Liver (tissue), 9 donors: ENCODE data around the gene DNAJC27. TPM values are rescaled to one million over a fixed set of nuclear protein-coding genes. Genes with fewer than 3 reads are reported as not detected.

Source experiments
- DNase-seq: peaks from one replicate; pipeline ENCODE4 v3.0.0-alpha.2; 2017; ENCODE audit warnings: low spot score
- H3K27ac ChIP-seq, 2 donors: one replicate each; pipeline ENCODE4 v1.7.0; 2013; ENCODE audit warnings: inconsistent platforms in 2 of 2, low read length in 2 of 2, control low read depth in 1 of 2, low read depth in 1 of 2, mild to moderate bottlenecking in 1 of 2
- H3K27me3 ChIP-seq, 4 donors: one replicate each; pipeline versions ENCODE4 v1.6.1 to v1.7.0; 2013; ENCODE audit warnings: low read length in 3 of 4, inconsistent platforms in 1 of 4, mild to moderate bottlenecking in 1 of 4, moderate library complexity in 1 of 4; ENCODE audit not compliant: control insufficient read depth in 4 of 4, insufficient read depth in 4 of 4
- H3K36me3 ChIP-seq, 4 donors: one replicate each; pipeline versions ENCODE4 v1.6.1 to v1.7.0; 2013; ENCODE audit warnings: low read length in 3 of 4, mild to moderate bottlenecking in 3 of 4, low read depth in 1 of 4, moderate library complexity in 1 of 4; ENCODE audit not compliant: control insufficient read depth in 4 of 4, insufficient read depth in 3 of 4
- H3K4me1 ChIP-seq, 4 donors: one replicate each; pipeline versions ENCODE4 v1.6.1 to v1.7.0; 2013; ENCODE audit warnings: low read length in 3 of 4, mild to moderate bottlenecking in 3 of 4, moderate library complexity in 1 of 4; ENCODE audit not compliant: control insufficient read depth in 4 of 4, insufficient read depth in 4 of 4
- H3K4me3 ChIP-seq, 3 donors: one replicate each; pipeline versions ENCODE4 v1.6.1 to v1.7.0; 2013; ENCODE audit warnings: low read length in 3 of 3, control low read depth in 1 of 3, low read depth in 1 of 3, mild to moderate bottlenecking in 1 of 3
- H3K9ac ChIP-seq, 2 donors: one replicate each; pipeline ENCODE4 v1.7.0; 2013; ENCODE audit warnings: low read length in 2 of 2, mild to moderate bottlenecking in 2 of 2, moderate library complexity in 2 of 2, control low read depth in 1 of 2, low read depth in 1 of 2
- H3K9me3 ChIP-seq, 4 donors: one replicate each; pipeline versions ENCODE4 v1.6.1 to v1.7.0; 2013; ENCODE audit warnings: low read length in 3 of 4; ENCODE audit not compliant: control insufficient read depth in 4 of 4
- EGR1 ChIP-seq, 2 donors: IDR thresholded peaks; 2 replicates each; pipeline ENCODE4 v1.6.1; 2016 to 2018; ENCODE audit warnings: antibody characterized with exemption in 2 of 2, low read depth in 2 of 2
- FOXA1 ChIP-seq: IDR thresholded peaks from 2 replicates; pipeline ENCODE4 v1.6.1; 2016; ENCODE audit warnings: antibody characterized with exemption
- FOXA2 ChIP-seq: IDR thresholded peaks from 2 replicates; pipeline ENCODE4 v1.6.1; 2016; ENCODE audit warnings: antibody characterized with exemption
- GABPA ChIP-seq, 2 donors: IDR thresholded peaks in 1 of 2; conservative IDR thresholded peaks in 1 of 2; 2 replicates each; pipeline ENCODE4 v1.6.1; 2016; ENCODE audit warnings: antibody characterized with exemption in 2 of 2, mild to moderate bottlenecking in 1 of 2, moderate library complexity in 1 of 2
- HNF4A ChIP-seq, 2 donors: conservative IDR thresholded peaks; 2 replicates each; pipeline ENCODE4 v1.6.1; 2016; ENCODE audit warnings: antibody characterized with exemption in 2 of 2, mild to moderate bottlenecking in 2 of 2
- HNF4G ChIP-seq: IDR thresholded peaks from 2 replicates; pipeline ENCODE4 v1.6.1; 2016; ENCODE audit warnings: antibody characterized with exemption
- JUND ChIP-seq, 2 donors: IDR thresholded peaks; 2 replicates each; pipeline ENCODE4 v1.6.1; 2016; ENCODE audit warnings: antibody characterized with exemption in 2 of 2
- NR2F2 ChIP-seq: IDR thresholded peaks from 2 replicates; pipeline ENCODE4 v1.6.1; 2016; ENCODE audit warnings: antibody characterized with exemption
- RAD21 ChIP-seq, 2 donors: IDR thresholded peaks; 2 replicates each; pipeline ENCODE4 v1.6.1; 2016; ENCODE audit warnings: antibody characterized with exemption in 2 of 2, mild to moderate bottlenecking in 2 of 2
- RXRA ChIP-seq, 2 donors: IDR thresholded peaks; 2 replicates each; pipeline ENCODE4 v1.6.1; 2017 to 2018; ENCODE audit warnings: antibody characterized with exemption in 2 of 2, mild to moderate bottlenecking in 1 of 2
- SP1 ChIP-seq: IDR thresholded peaks from 2 replicates; pipeline ENCODE4 v1.6.1; 2018; ENCODE audit warnings: antibody characterized with exemption, mild to moderate bottlenecking
- TAF1 ChIP-seq: conservative IDR thresholded peaks from 2 replicates; pipeline ENCODE4 v1.6.1; 2016; ENCODE audit warnings: antibody characterized with exemption, mild to moderate bottlenecking
- YY1 ChIP-seq: IDR thresholded peaks from 2 replicates; pipeline ENCODE4 v1.6.1; 2016; ENCODE audit warnings: antibody characterized with exemption, mild to moderate bottlenecking
- WGBS: extraction: QIAGEN DNeasy Blood & Tissue Kit; methylation state at CpG from one replicate; pipeline ENCODE4 v1.1.7; 2013; 5-methylcytosine and 5-hydroxymethylcytosine counted together
- polyA plus RNA-seq, 2 donors: library from polyadenylated mRNA; stranded (reverse) in 1 of 2; unstranded in 1 of 2; fragments of 200-250 nt in 1 of 2; fragments of >200 nt in 1 of 2; fragmentation: Nextera tagmentation in 1 of 2; extraction: Ambion mirVana in 1 of 2; gene quantifications; one replicate each; pipeline versions ENCODE4 v1.2.1 to v1.2.3, GENCODE V29; 2013 to 2015
- total RNA-seq, 2 donors: library from RNA; depleted of rRNA; stranded (reverse); fragments of >200 nt; gene quantifications; one replicate each; pipeline ENCODE4 v1.2.3, GENCODE V29; 2014
- TF ChIP-seq, protein P1 (sequence below): IDR thresholded peaks from 2 replicates; pipeline ENCODE4 v1.6.1; 2016; ENCODE audit warnings: antibody characterized with exemption
- TF ChIP-seq, protein P2 (sequence below): fragments of 150-350 bp; IDR thresholded peaks from 2 replicates; pipeline ENCODE4 v1.5.1; 2017; ENCODE audit warnings: improper control_type of control experiment, low read depth, low read length; ENCODE audit not compliant: missing input control
- TF ChIP-seq, protein P3 (sequence below): IDR thresholded peaks from 2 replicates; pipeline ENCODE4 v1.6.1; 2016; ENCODE audit warnings: antibody characterized with exemption
- TF ChIP-seq, protein P4 (sequence below): IDR thresholded peaks from 2 replicates; pipeline ENCODE4 v1.6.1; 2016; ENCODE audit warnings: antibody characterized with exemption
- TF ChIP-seq, protein P5 (sequence below): IDR thresholded peaks from 2 replicates; pipeline ENCODE4 v1.6.1; 2016; ENCODE audit warnings: antibody characterized with exemption, mild to moderate bottlenecking
- donor health status: healthy.
- donor health status: healthy.
- donor health status: healthy.
- donor health status: healthy.
- donor health status: healthy.

DNAJC27 gene
- total RNA-seq (1 to 10 TPM; 3.6 to 5.1 TPM), polyA plus RNA-seq (1 to 10 TPM in 1 of 2 donors, under 1 TPM in 1; 0.95 to 2.7 TPM)

DNA sequence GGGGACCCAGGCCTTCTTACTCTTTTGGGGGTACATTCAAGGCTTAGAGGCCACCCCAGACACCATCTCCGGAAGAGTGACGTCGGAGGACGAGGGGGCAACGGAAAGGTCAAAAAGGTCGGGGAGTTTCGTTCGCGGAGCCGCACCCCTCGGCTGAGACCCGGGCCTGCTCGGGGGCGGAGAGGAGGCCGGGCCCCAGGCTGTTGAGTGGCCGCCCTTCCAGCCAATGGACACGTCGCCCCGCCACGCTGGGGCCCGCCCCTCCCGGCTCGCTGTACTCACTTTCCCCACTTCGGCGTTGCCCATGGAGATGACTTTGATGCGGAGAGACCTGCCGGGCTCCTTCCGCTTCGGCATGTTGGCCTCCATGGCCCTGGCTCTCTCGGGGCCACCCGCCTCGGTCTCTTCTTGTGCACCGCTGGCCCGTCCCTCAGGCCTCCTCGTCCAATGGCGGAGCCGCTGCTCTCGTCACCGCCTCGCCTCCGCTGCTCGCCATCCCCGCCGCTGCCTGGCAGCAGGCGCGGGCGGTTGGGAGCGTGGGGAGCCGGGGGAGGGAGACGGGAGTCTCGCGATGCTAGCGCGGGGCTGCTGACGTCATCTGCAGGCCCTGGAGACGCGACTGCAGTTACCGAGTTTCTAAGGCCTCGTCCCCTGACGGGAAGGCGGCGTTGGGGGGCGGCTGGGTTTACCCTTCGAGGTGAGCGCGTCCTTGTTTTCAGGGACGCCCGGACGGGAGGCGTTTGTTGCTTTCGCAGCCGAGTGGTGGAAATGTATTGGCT is at the start of gene DNAJC27:
Gene DNAJC27, minus strand, starts transcription at position 420 of the 779 bp plus-strand sequence. Its CDS starts 51 bp downstream, at position 369.
- peak; percentile 98 for DNase-seq
- Histone ChIP-seq H3K9ac (peak within 1 kb of the TSS; percentile 96 to 100), H3K4me3 (peak within 1 kb of the TSS; percentile 76 to 94 (median 92)), H3K27ac (peak within 1 kb of the TSS; percentile 93 to 96), H3K4me1 (peaks cover 0 to 9% (median 0%) of the 10 kb centered on the region in 4 donors), H3K9me3 (no peaks in the 10 kb centered on the region), H3K27me3 (no peaks in the 10 kb centered on the region), H3K36me3 (peaks cover 0 to 3% (median under 1%) of the 10 kb centered on the region in 4 donors)
- WGBS: under 1% methylated on average over 72 of the region's 72 CpGs
- TF ChIP-seq RXRA (IDR thresholded peaks at IDR 0.05) (peak in 1 of 2 donors; percentile 9), RAD21 (IDR thresholded peaks at IDR 0.05) (peak in 1 of 2 donors; percentile 3), GABPA (IDR thresholded peaks at IDR 0.05 in 1 of 2, conservative IDR thresholded peaks at IDR 0.05 in 1 of 2) (peak in 1 of 2 donors; percentile 50), FOXA2 (no peak), EGR1 (IDR thresholded peaks at IDR 0.05; ENCODE audit: low read depth in 2 of 2) (peak; percentile 47 to 78), JUND (IDR thresholded peaks at IDR 0.05) (peak; percentile 86 to 87), NR2F2 (peak; percentile 89), YY1 (peak; percentile 68), HNF4A (conservative IDR thresholded peaks at IDR 0.05) (no peak), FOXA1 (no peak), HNF4G (no peak), TAF1 (peak; percentile 37), SP1 (peak; percentile 82)
- TF ChIP-seq, protein P1, sequence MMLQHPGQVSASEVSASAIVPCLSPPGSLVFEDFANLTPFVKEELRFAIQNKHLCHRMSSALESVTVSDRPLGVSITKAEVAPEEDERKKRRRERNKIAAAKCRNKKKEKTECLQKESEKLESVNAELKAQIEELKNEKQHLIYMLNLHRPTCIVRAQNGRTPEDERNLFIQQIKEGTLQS: no peak
- TF ChIP-seq, protein P2, sequence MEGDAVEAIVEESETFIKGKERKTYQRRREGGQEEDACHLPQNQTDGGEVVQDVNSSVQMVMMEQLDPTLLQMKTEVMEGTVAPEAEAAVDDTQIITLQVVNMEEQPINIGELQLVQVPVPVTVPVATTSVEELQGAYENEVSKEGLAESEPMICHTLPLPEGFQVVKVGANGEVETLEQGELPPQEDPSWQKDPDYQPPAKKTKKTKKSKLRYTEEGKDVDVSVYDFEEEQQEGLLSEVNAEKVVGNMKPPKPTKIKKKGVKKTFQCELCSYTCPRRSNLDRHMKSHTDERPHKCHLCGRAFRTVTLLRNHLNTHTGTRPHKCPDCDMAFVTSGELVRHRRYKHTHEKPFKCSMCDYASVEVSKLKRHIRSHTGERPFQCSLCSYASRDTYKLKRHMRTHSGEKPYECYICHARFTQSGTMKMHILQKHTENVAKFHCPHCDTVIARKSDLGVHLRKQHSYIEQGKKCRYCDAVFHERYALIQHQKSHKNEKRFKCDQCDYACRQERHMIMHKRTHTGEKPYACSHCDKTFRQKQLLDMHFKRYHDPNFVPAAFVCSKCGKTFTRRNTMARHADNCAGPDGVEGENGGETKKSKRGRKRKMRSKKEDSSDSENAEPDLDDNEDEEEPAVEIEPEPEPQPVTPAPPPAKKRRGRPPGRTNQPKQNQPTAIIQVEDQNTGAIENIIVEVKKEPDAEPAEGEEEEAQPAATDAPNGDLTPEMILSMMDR: no peak
- TF ChIP-seq, protein P3, sequence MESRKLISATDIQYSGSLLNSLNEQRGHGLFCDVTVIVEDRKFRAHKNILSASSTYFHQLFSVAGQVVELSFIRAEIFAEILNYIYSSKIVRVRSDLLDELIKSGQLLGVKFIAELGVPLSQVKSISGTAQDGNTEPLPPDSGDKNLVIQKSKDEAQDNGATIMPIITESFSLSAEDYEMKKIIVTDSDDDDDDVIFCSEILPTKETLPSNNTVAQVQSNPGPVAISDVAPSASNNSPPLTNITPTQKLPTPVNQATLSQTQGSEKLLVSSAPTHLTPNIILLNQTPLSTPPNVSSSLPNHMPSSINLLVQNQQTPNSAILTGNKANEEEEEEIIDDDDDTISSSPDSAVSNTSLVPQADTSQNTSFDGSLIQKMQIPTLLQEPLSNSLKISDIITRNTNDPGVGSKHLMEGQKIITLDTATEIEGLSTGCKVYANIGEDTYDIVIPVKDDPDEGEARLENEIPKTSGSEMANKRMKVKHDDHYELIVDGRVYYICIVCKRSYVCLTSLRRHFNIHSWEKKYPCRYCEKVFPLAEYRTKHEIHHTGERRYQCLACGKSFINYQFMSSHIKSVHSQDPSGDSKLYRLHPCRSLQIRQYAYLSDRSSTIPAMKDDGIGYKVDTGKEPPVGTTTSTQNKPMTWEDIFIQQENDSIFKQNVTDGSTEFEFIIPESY: peak; percentile 99
- TF ChIP-seq, protein P4, sequence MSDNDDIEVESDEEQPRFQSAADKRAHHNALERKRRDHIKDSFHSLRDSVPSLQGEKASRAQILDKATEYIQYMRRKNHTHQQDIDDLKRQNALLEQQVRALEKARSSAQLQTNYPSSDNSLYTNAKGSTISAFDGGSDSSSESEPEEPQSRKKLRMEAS: peak; percentile 44
- TF ChIP-seq, protein P5, sequence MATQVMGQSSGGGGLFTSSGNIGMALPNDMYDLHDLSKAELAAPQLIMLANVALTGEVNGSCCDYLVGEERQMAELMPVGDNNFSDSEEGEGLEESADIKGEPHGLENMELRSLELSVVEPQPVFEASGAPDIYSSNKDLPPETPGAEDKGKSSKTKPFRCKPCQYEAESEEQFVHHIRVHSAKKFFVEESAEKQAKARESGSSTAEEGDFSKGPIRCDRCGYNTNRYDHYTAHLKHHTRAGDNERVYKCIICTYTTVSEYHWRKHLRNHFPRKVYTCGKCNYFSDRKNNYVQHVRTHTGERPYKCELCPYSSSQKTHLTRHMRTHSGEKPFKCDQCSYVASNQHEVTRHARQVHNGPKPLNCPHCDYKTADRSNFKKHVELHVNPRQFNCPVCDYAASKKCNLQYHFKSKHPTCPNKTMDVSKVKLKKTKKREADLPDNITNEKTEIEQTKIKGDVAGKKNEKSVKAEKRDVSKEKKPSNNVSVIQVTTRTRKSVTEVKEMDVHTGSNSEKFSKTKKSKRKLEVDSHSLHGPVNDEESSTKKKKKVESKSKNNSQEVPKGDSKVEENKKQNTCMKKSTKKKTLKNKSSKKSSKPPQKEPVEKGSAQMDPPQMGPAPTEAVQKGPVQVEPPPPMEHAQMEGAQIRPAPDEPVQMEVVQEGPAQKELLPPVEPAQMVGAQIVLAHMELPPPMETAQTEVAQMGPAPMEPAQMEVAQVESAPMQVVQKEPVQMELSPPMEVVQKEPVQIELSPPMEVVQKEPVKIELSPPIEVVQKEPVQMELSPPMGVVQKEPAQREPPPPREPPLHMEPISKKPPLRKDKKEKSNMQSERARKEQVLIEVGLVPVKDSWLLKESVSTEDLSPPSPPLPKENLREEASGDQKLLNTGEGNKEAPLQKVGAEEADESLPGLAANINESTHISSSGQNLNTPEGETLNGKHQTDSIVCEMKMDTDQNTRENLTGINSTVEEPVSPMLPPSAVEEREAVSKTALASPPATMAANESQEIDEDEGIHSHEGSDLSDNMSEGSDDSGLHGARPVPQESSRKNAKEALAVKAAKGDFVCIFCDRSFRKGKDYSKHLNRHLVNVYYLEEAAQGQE: peak; percentile 89
